ENCODE results near the gene PCSK7.

GRCh38 chr11:117222991-117223740 lies 8.7 kb downstream of the PCSK7 start:
- TF ChIP-seq POLR2A (IDR thresholded peaks at IDR 0.05): no peak
- TF ChIP-seq CTCF (IDR thresholded peaks at IDR 0.05): no peak
- no peak for TF ChIP-seq EP300 (IDR thresholded peaks at IDR 0.05)
